Stomach (tissue), 9 donors: Measurements from ENCODE around the gene ZNF296. TPM values are rescaled to one million over a fixed set of nuclear protein-coding genes. Genes with fewer than 3 reads are reported as not detected.

Experiments used
- DNase-seq, 2 donors: peaks; one replicate each; pipeline versions ENCODE4 v3.0.0 to v3.0.0-alpha.2; 2013 to 2019
- H3K27ac ChIP-seq, 5 donors: fragments of 200-600 bp in 4 of 5; sonication (generic) in 4 of 5; one replicate each; pipeline ENCODE4 v1.5.1; 2013 to 2019; ENCODE audit warnings: mild to moderate bottlenecking in 1 of 5, moderate library complexity in 1 of 5
- H3K27me3 ChIP-seq, 3 donors: fragments of 200-600 bp; sonication (generic); one replicate each; pipeline ENCODE4 v1.5.1; 2017 to 2019; ENCODE audit warnings: mixed run types in 1 of 3
- H3K36me3 ChIP-seq, 4 donors: fragments of 200-600 bp; sonication (generic); 1 replicate in 3 of 4; 2 replicates in 1 of 4; pipeline ENCODE4 v1.5.1; 2016 to 2019
- H3K4me1 ChIP-seq, 4 donors: fragments of 200-600 bp; sonication (generic); one replicate each; pipeline ENCODE4 v1.5.1; 2016 to 2019
- H3K4me3 ChIP-seq, 4 donors: fragments of 200-600 bp; sonication (generic) in 3 of 4; one replicate each; pipeline ENCODE4 v1.5.1; 2016 to 2019; ENCODE audit warnings: mild to moderate bottlenecking in 1 of 4
- H3K9me3 ChIP-seq, 4 donors: fragments of 200-600 bp; sonication (generic); one replicate each; pipeline ENCODE4 v1.5.1; 2016 to 2019
- EP300 ChIP-seq: sonication (generic); formaldehyde crosslinking; IDR thresholded peaks from one replicate; pipeline ENCODE4 v1.6.1; 2017; ENCODE audit warnings: antibody characterized with exemption
- POLR2A ChIP-seq, 4 donors: fragments of 450-650 bp; IDR thresholded peaks; one replicate each; pipeline ENCODE4 v1.6.1; 2016; ENCODE audit warnings: antibody characterized with exemption in 4 of 4, control low read depth in 2 of 4, mild to moderate bottlenecking in 1 of 4, moderate library complexity in 1 of 4
- POLR2AphosphoS5 ChIP-seq, 3 donors: sonication (generic); formaldehyde crosslinking; IDR thresholded peaks; one replicate each; pipeline ENCODE4 v1.6.1; 2016; ENCODE audit warnings: antibody characterized with exemption in 3 of 3
- WGBS, 5 donors: extraction: QIAGEN DNeasy Blood & Tissue Kit in 3 of 5; methylation state at CpG; one replicate each; pipeline versions ENCODE4 v1.1.5 to v1.1.7; 2013 to 2018; 5-methylcytosine and 5-hydroxymethylcytosine counted together
- intact Hi-C: fragments of 100-400 bp; cut with DNase I; formaldehyde crosslinking; loops from one replicate; pipeline ENCODE4 v1.15.1; 2023; ENCODE audit warnings: low total_unique reads
- polyA plus RNA-seq, 3 donors: library from polyadenylated mRNA; stranded (reverse); fragments of 200-250 nt; gene quantifications; one replicate each; pipeline ENCODE4 v1.2.3, GENCODE V29; 2013
- total RNA-seq, 5 donors: library from RNA; depleted of rRNA; stranded (reverse); fragments of >200 nt; gene quantifications; one replicate each; pipeline versions ENCODE4 v1.1.0 to v1.2.3, GENCODE V29; 2014 to 2016
- TF ChIP-seq, protein P1 (sequence below), 7 experiments: fragments of 450-650 bp in 4 of 7; fragments of 200-600 bp in 3 of 7; sonication (generic) in 3 of 7; IDR thresholded peaks; one replicate each; pipeline ENCODE4 v1.5.1; 2016 to 2019; ENCODE audit warnings: antibody characterized with exemption in 7 of 7, control low read depth in 2 of 7, mild to moderate bottlenecking in 1 of 7
- donor health status: healthy with polysubstance abuse.
- donor health status: Bipolar disorder and iron deficiency.
- donor health status: healthy.

The ZNF296 gene
- total and polyA plus RNA-seq, 8 donors: 0.45 to 13.4 (median 5.0) TPM; not detected in 1

- H3K36me3 ChIP-seq: no peaks in the 10 kb centered on the region
- 22 to 62% (median 29%) methylated on average over 3 of the region's 3 CpGs for WGBS, 5 donors
- H3K27ac ChIP-seq: peak overlapping the region; percentile 82 to 94 (median 87)
- DNase-seq: no peak
- peaks cover 99 to 100% (median 100%) of the 10 kb centered on the region in 4 donors for H3K4me1 ChIP-seq
- no peaks in the 10 kb centered on the region for H3K27me3 ChIP-seq
- H3K4me3 ChIP-seq: peak overlapping the region in 2 of 4 donors; percentile 3 to 8
- peak in 2 of 3 donors; percentile 42 to 71 for TF ChIP-seq POLR2AphosphoS5 (IDR thresholded peaks at IDR 0.05)
- TF ChIP-seq, protein P1, sequence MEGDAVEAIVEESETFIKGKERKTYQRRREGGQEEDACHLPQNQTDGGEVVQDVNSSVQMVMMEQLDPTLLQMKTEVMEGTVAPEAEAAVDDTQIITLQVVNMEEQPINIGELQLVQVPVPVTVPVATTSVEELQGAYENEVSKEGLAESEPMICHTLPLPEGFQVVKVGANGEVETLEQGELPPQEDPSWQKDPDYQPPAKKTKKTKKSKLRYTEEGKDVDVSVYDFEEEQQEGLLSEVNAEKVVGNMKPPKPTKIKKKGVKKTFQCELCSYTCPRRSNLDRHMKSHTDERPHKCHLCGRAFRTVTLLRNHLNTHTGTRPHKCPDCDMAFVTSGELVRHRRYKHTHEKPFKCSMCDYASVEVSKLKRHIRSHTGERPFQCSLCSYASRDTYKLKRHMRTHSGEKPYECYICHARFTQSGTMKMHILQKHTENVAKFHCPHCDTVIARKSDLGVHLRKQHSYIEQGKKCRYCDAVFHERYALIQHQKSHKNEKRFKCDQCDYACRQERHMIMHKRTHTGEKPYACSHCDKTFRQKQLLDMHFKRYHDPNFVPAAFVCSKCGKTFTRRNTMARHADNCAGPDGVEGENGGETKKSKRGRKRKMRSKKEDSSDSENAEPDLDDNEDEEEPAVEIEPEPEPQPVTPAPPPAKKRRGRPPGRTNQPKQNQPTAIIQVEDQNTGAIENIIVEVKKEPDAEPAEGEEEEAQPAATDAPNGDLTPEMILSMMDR (IDR thresholded peaks at IDR 0.05): no peak
- intact Hi-C loops: no loop called here
- no peaks in the 10 kb centered on the region for H3K9me3 ChIP-seq
Measured at GRCh38 chr19:45100201-45100600, 23.9 kb upstream of the ZNF296 start.

GRCh38 chr19:45099467-45100191 lies 23.4 kb upstream of the ZNF296 start:
- peaks cover 99 to 100% (median 100%) of the 10 kb centered on the region in 4 donors for H3K4me1 ChIP-seq
- WGBS, 5 donors: 26 to 62% (median 32%) methylated on average over 11 to 25 of the region's 25 CpGs
- H3K27ac ChIP-seq: peak overlapping the region; percentile 82 to 94 (median 87)

DNA sequence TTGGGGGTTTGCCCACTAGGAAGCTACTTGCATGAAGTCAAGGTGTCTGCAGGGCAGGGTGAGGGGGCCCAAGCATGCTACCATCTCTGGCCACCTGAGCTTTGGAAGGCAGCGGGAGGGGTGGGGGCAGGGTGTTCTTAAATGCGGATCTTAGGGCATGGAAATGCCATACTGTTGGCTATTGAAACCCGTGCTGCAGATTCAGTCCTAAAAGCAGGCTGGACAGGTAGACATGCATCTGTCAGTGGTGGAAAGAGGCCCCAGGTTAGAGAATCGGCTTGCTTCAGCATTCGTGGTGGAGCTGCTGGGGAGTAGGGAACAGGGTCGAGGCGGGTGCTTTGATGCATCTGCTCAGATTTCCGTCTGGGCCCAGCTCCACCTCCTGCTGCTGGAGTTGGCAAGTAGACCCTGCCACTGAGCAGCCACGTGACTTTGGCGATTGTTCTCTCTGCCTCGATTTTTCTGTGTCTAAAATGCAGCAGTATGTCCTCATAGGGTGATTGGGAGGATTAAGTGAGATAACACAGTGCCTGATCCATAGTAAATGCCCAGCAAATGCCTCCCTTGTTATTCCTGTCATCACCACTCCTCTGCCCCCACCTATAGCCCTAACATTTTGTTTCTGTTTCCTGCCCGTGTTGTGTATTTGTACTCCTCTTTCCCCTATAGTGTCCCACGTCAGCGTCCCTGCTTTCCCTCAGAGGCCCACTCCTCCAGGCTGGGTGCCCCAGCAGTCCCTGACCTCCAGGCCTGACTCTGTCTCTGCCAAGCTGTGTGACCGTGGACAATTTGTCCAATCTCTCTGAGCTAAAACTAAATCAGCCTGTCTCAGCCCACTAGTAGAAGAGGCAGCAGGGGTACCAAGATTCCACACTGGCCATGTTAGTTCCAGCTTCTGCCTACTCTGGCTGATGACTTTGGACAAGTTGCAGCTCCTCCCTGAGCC lies 22.5 kb upstream of the ZNF296 start:
- 18 to 32% (median 23%) methylated on average over 15 of the region's 15 CpGs for WGBS, 5 donors
- peak; percentile 54 to 79 for DNase-seq
- intact Hi-C loops: no loop called here
- peaks cover 99 to 100% (median 100%) of the 10 kb centered on the region in 4 donors for H3K4me1 ChIP-seq
- H3K27ac ChIP-seq: peak overlapping the region; percentile 82 to 94 (median 87)
- no peaks in the 10 kb centered on the region for H3K27me3 ChIP-seq
- H3K4me3 ChIP-seq: peak overlapping the region in 2 of 4 donors; percentile 5 to 6
- no peaks in the 10 kb centered on the region for H3K36me3 ChIP-seq
- TF ChIP-seq, protein P1 (IDR thresholded peaks at IDR 0.05): no peak
- TF ChIP-seq POLR2A (IDR thresholded peaks at IDR 0.05) (no peak), POLR2AphosphoS5 (IDR thresholded peaks at IDR 0.05) (no peak), EP300 (no peak)
- H3K9me3 ChIP-seq: no peaks in the 10 kb centered on the region

More at GRCh38 chr19:45099467-45100191, 23.4 kb upstream of the ZNF296 start:
- Histone ChIP-seq H3K4me3 (peak overlapping the region in 3 of 4 donors; percentile 0 to 8 (median 5)), H3K9me3 (no peaks in the 10 kb centered on the region), H3K36me3 (no peaks in the 10 kb centered on the region), H3K27me3 (no peaks in the 10 kb centered on the region)
- intact Hi-C loops: no loop called here
- peak; percentile 48 for TF ChIP-seq EP300
- peak; percentile 36 to 70 (median 67) for TF ChIP-seq POLR2AphosphoS5 (IDR thresholded peaks at IDR 0.05)
- no peak for TF ChIP-seq POLR2A (IDR thresholded peaks at IDR 0.05)
- TF ChIP-seq, protein P1 (IDR thresholded peaks at IDR 0.05): no peak
- DNase-seq: peak; percentile 63 to 79
